GM10847 (cell line): Measurements from ENCODE around the gene IPP.

ENCODE experiments used
- POLR2A ChIP-seq: IDR thresholded peaks from 2 replicates; pipeline ENCODE4 v1.6.1; 2011; ENCODE audit not compliant: insufficient read length; ENCODE audit errors: extremely low read depth

The IPP gene

GRCh38 chr1:45753248-45754037 lies 3.0 kb upstream of the IPP start:
- TF ChIP-seq POLR2A: no peak

- no peak for TF ChIP-seq POLR2A
Observed at GRCh38 chr1:45752441-45753052, 2.1 kb upstream of the IPP start.

- TF ChIP-seq POLR2A: no peak
Observed at GRCh38 chr1:45752014-45752413, 1.6 kb upstream of the IPP start.

GRCh38 chr1:45746922-45747321 lies 3.5 kb downstream of the IPP start:
- TF ChIP-seq POLR2A: no peak

GRCh38 chr1:45739137-45739536 lies 11.3 kb downstream of the IPP start:
- TF ChIP-seq POLR2A: no peak

- no peak for TF ChIP-seq POLR2A
Observed at GRCh38 chr1:45730780-45731319, 19.6 kb downstream of the IPP start.

GRCh38 chr1:45730075-45730779 lies 20.2 kb downstream of the IPP start:
- TF ChIP-seq POLR2A: no peak

GRCh38 chr1:45723248-45723930 lies 27.1 kb downstream of the IPP start:
- no peak for TF ChIP-seq POLR2A

- no peak for TF ChIP-seq POLR2A
Observed at GRCh38 chr1:45722809-45723208, 27.6 kb downstream of the IPP start.

GRCh38 chr1:45721207-45721606 lies 29.2 kb downstream of the IPP start:
- no peak for TF ChIP-seq POLR2A

GRCh38 chr1:45718289-45718688 lies 32.2 kb downstream of the IPP start:
- no peak for TF ChIP-seq POLR2A

- TF ChIP-seq POLR2A: no peak
Observed at GRCh38 chr1:45716700-45717099, 33.8 kb downstream of the IPP start.

- no peak for TF ChIP-seq POLR2A
Observed at GRCh38 chr1:45713711-45714110, 36.7 kb downstream of the IPP start.

- TF ChIP-seq POLR2A: no peak
Observed at GRCh38 chr1:45704637-45705036, 45.8 kb downstream of the IPP start.

- no peak for TF ChIP-seq POLR2A
Observed at GRCh38 chr1:45694823-45695222, 55.6 kb downstream of the IPP start.
